Retinal pigment epithelial cell (primary cell): ENCODE measurements around the gene MAP2.

Experiments used
- DNase-seq: peaks from one replicate; pipeline ENCODE4 v3.0.0-alpha.2; 2010; ENCODE audit warnings: low read depth
- H3K4me3 ChIP-seq: 2 replicates; pipeline ENCODE4 v1.5.1; 2011; ENCODE audit warnings: mild to moderate bottlenecking, low read length, control low read depth, moderate library complexity
- CTCF ChIP-seq: conservative IDR thresholded peaks from 2 replicates; pipeline ENCODE4 v1.5.1; 2011; ENCODE audit warnings: low read depth, low read length, control low read depth, inconsistent platforms

MAP2 gene

GRCh38 chr2:209653134-209653533 lies 229.3 kb downstream of the MAP2 start:
- no peak overlapping the region for H3K4me3 ChIP-seq
- no peak for DNase-seq
- TF ChIP-seq CTCF = no peak

DNA sequence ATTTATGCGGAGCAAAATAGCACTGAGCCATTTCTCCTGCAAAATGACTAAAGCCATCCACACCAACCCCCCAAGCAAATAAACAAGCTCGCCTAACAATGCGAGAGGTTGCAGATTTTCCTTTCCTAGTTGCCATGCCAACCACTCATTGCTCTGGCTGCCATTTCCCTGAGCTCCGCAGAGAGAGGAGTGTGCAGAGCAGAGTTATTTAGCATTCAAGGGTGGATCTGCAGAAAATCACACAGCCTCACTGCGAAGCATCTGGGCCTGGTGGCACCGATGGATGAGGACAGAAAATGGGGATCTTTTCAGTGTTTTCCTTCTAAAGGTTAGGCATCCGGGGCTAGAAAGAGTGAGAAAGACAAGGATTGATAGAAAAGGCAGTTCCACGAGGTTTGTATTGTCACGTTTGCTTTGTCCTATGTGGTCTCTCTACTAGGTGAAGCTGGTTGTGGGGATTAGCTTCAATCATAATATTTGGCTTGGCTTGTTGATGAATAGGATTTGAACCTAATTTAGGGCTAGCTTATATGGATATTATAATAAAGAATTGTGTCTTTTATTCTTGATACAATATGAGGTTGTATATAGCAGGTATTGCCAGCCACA lies 237.5 kb downstream of the MAP2 start:
- H3K4me3 ChIP-seq = no peak overlapping the region
- DNase-seq = no peak
- TF ChIP-seq CTCF = no peak

GRCh38 chr2:209662021-209662420 lies 238.2 kb downstream of the MAP2 start:
- TF ChIP-seq CTCF = no peak

GRCh38 chr2:209663139-209663538 lies 239.3 kb downstream of the MAP2 start:
- TF ChIP-seq CTCF = no peak
- DNase-seq = no peak
- H3K4me3 ChIP-seq = no peak overlapping the region

More at GRCh38 chr2:209662021-209662420, 238.2 kb downstream of the MAP2 start:
- DNase-seq = no peak
- H3K4me3 ChIP-seq = no peak overlapping the region

- no peak overlapping the region for H3K4me3 ChIP-seq
- TF ChIP-seq CTCF = no peak
- no peak for DNase-seq
Measured at GRCh38 chr2:209663656-209664055, 239.8 kb downstream of the MAP2 start.

- TF ChIP-seq CTCF = no peak
- no peak overlapping the region for H3K4me3 ChIP-seq
- DNase-seq = no peak
Measured at GRCh38 chr2:209666296-209666695, 242.4 kb downstream of the MAP2 start.

GRCh38 chr2:209671020-209671680 lies 247.3 kb downstream of the MAP2 start:
- TF ChIP-seq CTCF = no peak
- no peak for DNase-seq
- H3K4me3 ChIP-seq = no peak overlapping the region
